ENCODE data around the gene SLC18B1. TPM values are rescaled to one million over a fixed set of nuclear protein-coding genes. Genes with fewer than 3 reads are reported as not detected.

The SLC18B1 gene
- total RNA-seq, 4 donors from 2014 or later = 3.9 to 12.3 (median 6.6) TPM

- Histone ChIP-seq H3K27ac (no peak overlapping the region), H3K27me3 (no peaks in the 10 kb centered on the region), H3K36me3 (peaks cover 0 to 54% (median 4%) of the 10 kb centered on the region in 3 donors), H3K4me1 (peaks cover 0 to 44% (median 10%) of the 10 kb centered on the region in 4 donors), H3K9me3 (no peaks in the 10 kb centered on the region), H3K4me3 (no peak overlapping the region)
- TF ChIP-seq CTCF (IDR thresholded peaks at IDR 0.05) (no peak), EP300 (IDR thresholded peaks at IDR 0.05) (no peak), POLR2A (IDR thresholded peaks at IDR 0.05) (no peak)
- WGBS, 2 donors = 80% methylated on average over 4 of the region's 4 CpGs
- no peak for DNase-seq (ENCODE audit: low spot score in 2 of 2)
Measured at GRCh38 chr6:132816660-132817059, 18.2 kb upstream of the SLC18B1 start.

DNA sequence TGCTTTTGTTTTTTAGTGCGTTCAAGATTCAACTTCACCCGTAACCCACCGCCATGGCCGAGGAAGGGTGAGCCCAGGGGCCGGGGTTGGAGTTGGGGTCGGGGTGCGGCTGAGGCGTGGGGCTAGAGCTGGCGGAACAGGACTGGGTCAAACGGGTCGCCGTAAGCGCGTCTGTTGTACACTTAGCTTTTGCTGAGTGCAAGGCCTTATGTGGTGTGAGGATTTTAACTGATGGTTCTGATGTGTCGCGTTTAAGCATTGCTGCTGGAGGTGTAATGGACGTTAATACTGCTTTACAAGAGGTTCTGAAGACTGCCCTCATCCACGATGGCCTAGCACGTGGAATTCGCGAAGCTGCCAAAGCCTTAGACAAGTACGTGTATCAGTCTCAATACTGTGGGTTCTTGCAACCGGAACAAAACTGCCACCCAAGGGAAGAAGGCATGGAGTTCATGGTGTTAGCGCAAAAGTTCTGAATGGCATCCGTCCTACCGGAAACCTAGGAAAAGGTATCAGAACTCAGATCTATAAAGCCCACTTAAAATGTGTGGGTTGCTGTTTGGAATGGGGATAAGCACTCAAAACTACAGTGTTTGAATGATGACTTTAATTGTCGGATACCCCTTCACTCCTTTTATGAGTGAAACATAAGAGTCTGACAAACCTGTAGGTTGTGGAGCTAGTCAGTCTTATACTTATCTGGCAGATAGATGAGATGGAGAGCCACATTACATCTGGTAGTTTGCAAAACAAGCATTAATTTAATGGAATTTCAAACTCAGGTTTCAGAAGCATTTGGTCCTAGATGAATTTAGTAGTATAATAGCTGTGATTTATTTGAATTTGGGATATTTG, 16.5 kb upstream of the SLC18B1 start:
- DNase-seq (ENCODE audit: low spot score in 2 of 2) = no peak
- Histone ChIP-seq H3K27me3 (no peaks in the 10 kb centered on the region), H3K4me1 (peaks cover 0 to 47% (median 10%) of the 10 kb centered on the region in 4 donors), H3K36me3 (peaks cover 0 to 44% (median 4%) of the 10 kb centered on the region in 3 donors), H3K9me3 (no peaks in the 10 kb centered on the region), H3K4me3 (peak overlapping the region; percentile 70 to 92 (median 84)), H3K27ac (peak overlapping the region; percentile 40 to 89 (median 78))
- WGBS, 2 donors = 0 to 1% methylated on average over 21 to 27 of the region's 27 CpGs
- no peak for TF ChIP-seq EP300 (IDR thresholded peaks at IDR 0.05)
- TF ChIP-seq POLR2A (IDR thresholded peaks at IDR 0.05) = no peak
- no peak for TF ChIP-seq CTCF (IDR thresholded peaks at IDR 0.05)

DNA sequence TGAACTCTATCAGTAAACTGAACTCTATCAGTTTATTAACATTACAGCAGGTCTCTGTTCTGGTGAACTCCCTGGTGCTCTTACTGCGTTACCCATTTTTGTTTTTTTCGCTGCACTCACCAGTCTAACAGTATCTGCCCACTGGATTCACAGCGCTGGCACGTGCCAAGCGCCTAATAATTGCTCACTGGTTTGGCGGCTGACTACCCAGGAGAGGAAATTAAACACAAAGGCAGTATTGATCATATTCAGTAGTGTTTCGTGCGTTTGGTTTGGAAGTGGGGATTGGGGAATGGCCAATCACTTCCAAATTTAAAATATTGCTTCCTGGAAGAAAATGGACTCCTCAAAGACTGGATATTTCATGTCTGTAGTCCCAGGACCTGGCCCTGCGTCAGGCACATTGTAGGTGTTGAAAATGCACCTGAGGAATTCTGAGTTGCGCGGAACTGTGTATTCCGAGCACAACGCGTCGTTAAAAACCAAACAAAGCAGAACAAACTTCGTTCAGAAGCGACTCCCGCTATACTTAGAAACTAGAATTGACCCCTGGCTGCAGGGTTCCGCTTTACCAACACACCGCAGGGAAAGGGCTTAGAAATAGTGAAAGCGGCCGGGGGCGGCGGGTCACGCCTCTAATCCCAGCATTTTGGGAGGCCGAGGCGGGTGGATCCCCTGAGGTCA, 14.9 kb upstream of the SLC18B1 start:
- no peaks in the 10 kb centered on the region for H3K27me3 ChIP-seq
- no peak for TF ChIP-seq CTCF (IDR thresholded peaks at IDR 0.05)
- TF ChIP-seq EP300 (IDR thresholded peaks at IDR 0.05) = peak in 1 of 2 donors; percentile 53
- TF ChIP-seq POLR2A (IDR thresholded peaks at IDR 0.05) = no peak
- no peaks in the 10 kb centered on the region for H3K9me3 ChIP-seq
- WGBS, 2 donors = 1% methylated on average over 27 of the region's 27 CpGs
- peaks cover 0 to 38% (median 10%) of the 10 kb centered on the region in 4 donors for H3K4me1 ChIP-seq
- peak overlapping the region; percentile 70 to 89 (median 80) for H3K4me3 ChIP-seq
- peak in 1 of 2 donors; percentile 34 for DNase-seq (ENCODE audit: low spot score in 2 of 2)
- H3K36me3 ChIP-seq = peaks cover 0 to 28% (median 0%) of the 10 kb centered on the region in 3 donors
- peak overlapping the region; percentile 85 to 90 (median 88) for H3K27ac ChIP-seq

- TF ChIP-seq POLR2A (IDR thresholded peaks at IDR 0.05) = no peak
- no peak for TF ChIP-seq EP300 (IDR thresholded peaks at IDR 0.05)
- no peak for TF ChIP-seq CTCF (IDR thresholded peaks at IDR 0.05)
- H3K4me1 ChIP-seq = peaks cover 0 to 32% (median 10%) of the 10 kb centered on the region in 4 donors
- no peaks in the 10 kb centered on the region for H3K27me3 ChIP-seq
- H3K36me3 ChIP-seq = peaks cover 0 to 22% (median 0%) of the 10 kb centered on the region in 3 donors
- no peak for DNase-seq (ENCODE audit: low spot score in 2 of 2)
- H3K9me3 ChIP-seq = no peaks in the 10 kb centered on the region
- peak overlapping the region; percentile 70 to 89 (median 80) for H3K4me3 ChIP-seq
- H3K27ac ChIP-seq = peak overlapping the region; percentile 85 to 90 (median 88)
- 1% methylated on average over 5 of the region's 5 CpGs for WGBS, 2 donors
Measured at GRCh38 chr6:132812756-132813172, 14.3 kb upstream of the SLC18B1 start.
